HG03520 (cell line): ENCODE data around the gene UNG.
A peak's percentile ranks its signal among the peaks of the same experiment; 100 is the strongest.

Source experiments
- ATAC-seq: cut with Tn5 transposase; IDR thresholded peaks from one replicate; pipeline ENCODE4 v1.9.1; 2021; ENCODE audit warnings: mild to moderate bottlenecking, moderate library complexity; ENCODE audit not compliant: unreplicated experiment

The UNG gene

DNA sequence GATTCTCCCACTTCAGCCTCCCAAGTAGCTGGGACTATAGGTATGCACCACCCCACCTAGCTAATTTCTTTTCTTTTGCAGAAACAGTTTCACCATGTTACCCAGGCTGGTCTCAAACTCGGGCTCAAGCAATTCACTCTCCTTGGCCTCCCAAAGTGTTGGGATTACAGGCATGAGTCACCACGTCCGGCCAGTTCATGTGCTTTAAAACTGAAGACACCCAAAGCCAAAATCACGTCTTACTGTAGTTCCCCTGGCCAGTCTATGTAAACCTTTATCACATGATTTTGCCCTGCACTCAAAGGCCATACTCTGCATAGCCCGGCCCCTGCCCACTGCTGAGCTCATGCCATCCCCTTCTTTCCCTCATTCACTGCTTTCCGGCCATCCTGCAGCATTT is 8.6 kb upstream of the UNG start:
- no peak for ATAC-seq

DNA sequence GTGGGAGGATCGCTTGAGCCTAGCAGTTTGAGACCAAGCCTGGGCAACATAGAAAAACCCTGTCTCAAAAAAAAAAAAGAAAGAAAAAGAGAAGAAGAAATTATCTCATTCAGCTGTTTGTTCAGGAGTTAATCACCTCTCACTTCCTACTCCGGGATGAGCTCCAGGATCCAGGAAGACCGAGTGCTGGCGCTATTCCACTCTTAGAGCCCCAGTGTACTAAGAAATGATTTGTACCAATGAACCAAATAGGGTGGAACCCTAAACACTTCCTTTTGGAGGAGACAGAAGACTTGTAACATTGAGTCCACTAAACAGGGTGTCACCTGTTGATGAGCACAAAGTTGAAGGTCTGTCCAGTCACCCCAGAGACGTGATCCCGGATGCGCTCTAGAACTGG is 7.7 kb upstream of the UNG start:
- no peak for ATAC-seq

DNA sequence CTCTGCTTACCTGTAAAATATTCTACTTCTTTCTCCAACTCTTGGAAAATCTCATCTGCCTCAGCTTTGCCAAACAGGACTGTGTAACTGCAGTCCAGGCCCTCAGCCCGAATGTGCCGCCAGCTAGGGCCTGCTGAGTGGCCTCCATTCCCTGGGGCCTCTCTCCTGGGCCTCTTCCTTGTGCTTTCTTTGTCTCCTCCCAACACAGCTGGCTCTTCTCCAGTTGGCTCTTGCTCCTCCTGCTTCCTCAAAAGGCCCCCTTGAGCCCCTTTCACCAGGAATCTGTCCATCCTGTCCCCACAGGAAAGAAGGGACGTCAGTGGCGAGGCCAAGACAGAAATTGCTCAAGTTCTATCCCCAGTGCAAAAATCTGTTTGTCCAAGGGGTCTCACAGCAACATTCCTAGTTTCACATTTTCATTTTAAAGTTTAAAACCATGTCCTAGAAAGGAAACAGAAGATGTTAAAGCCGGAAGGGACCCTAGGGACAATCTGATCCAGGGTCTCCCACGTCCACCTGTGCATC is 4.8 kb upstream of the UNG start:
- ATAC-seq, result no peak

DNA sequence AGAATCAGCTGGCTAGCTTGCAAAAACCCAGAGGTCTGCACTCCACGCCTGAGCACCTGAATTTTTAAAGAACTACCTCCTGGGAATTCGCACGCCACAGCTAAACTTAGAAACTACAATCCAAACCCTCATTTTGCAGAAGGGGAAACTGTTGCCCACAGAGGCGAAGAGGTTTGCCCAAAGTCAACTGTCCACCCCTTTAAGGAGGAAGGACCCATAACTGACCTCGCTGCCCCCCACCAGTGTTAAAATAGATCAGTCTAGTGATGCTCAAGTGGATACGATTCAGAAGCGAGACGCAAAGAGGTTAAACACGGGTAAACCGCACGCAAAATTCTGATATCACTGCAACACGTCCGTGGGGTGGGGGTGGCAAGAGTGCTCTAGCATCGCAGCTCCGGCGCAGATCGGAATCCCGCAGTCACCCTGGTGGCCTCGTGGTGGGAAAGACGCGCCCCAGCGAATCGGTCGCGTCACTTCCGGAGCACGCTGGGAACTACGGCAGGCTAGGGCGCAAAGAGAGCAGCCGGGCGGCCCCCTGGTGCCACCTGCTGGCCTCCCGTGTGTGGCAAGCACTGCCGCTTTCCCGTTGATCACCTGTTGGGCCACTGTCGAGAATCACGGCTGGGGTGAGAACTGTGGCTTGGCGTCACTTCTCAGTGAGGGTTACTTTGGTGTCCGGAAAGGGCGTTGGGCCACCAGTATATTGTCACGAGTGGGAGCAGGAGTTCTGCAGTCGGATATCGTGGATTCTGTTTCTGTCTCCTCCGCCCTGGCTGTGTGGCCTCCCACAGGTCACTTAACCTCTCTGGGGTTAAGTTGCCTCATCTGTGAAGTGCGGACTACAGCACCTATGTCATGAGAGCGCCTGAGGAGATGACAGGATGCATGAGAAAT is 4.1 kb upstream of the UNG start, which contains the start of gene ALKBH2:
ALKBH2 (minus strand) TSS at position 451 of the 897 bp plus-strand sequence. CDS start 686 bp downstream, outside the sequence.
- peak; percentile 58 for ATAC-seq

DNA sequence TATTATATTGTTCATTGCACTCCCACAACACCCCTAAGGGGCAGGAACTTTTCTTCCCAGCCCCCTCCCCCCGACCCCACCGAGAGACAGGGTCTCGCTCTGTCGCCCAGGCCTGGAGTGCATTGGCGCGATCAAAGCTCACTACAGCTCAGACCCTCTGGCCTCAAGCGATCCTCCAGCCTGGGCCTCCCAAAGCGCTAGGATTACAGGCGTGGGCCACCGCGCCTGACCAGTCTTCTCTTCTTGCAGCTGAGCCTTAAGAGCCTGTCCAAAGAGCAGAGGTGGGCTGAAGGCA is 310 bp upstream of the UNG start:
- ATAC-seq, result no peak

DNA sequence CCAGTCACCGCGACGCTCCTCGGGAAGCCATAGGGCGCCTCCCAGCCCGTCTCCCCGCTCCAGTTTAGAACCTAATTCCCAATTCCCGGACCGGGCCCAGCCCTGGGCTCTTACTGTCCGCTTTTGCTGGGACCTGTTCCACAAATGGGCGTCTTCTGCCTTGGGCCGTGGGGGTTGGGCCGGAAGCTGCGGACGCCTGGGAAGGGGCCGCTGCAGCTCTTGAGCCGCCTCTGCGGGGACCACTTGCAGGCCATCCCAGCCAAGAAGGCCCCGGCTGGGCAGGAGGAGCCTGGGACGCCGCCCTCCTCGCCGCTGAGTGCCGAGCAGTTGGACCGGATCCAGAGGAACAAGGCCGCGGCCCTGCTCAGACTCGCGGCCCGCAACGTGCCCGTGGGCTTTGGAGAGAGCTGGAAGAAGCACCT is 797 bp downstream of the UNG start:
- ATAC-seq, result peak; percentile 14

DNA sequence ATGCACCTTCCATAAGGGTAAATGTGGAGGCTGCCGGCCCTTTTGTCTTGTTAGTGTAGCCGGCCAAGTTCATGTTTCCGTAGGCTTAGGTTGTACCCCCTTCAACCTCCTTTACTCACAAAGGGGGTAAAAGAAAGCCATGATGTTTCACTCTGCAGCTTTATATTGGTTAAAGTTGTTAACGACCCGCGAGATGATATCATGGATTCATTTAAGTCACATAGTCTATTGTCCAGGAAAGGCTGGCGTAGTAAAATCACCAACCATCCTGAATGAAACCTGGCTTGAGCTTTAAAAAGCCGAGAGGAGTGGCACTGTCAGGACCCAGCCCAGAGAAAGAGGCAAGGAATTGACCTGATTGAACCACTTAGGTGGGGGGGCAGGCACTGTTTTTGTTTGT is 1.3 kb downstream of the UNG start:
- no peak for ATAC-seq

DNA sequence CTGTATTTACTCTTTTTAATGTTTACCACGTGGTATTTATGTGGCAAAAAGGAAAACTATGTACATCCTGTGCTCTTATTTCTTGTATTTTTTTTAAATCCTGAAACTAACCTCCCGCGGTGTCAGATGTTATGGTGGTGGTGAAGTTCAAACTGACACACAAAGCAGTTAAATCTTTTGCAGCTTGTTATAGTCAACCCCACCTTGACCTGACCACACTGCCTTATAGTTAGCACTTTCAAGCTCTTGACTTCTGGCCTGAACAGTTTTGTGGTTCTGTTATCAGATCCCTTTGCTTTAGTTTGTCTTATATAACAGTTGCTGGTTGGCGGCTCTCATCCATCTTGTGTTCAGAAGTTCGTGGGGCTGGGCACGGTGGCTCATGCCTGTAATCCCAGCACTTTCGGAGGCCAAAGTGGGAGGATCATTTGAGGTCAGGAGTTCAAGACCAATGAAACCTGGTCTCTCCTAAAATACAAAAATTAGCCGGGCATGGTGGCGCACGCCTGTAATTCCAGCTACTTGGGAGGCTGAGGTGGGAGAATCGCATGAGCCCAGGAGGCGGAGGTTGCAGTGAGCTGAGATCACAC is 2.1 kb downstream of the UNG start:
- no peak for ATAC-seq

DNA sequence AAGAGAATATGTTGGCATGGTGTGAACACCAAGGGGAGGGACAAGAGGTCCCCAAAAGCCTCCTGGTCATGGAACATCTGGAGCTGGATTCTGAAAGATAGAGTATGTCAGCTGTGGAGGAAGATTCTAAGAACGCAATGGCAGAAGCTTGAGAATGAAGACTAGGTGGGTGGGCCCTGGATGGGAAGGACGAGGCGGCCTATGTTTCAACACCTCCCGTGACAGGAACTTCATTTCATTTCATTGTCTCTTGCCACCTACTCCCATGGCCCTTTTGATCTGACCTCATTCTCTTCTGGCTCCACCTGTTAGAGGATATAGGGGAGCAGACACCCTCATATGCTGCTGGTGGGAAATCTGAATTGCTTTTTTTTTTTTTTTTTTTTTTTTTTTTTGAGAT is 3.3 kb downstream of the UNG start:
- ATAC-seq, result no peak

DNA sequence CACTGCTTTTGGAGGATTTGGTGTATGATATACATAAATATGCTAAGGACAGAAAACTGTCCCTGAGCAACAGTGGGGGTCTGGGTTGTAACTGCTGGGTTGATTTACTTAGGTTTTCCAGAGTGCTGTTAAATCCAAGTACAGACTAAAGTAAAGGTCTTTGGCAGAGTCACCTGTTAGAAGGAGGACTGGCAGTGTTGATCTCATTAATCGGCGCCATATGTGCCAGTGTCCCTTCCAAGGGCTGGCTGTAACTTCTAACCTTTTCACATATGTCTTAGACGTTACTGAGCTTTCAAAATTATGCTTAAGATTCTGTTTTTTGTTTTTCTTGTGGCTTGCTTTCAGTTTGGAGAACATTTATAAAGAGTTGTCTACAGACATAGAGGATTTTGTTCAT is 5.1 kb downstream of the UNG start:
- no peak for ATAC-seq

DNA sequence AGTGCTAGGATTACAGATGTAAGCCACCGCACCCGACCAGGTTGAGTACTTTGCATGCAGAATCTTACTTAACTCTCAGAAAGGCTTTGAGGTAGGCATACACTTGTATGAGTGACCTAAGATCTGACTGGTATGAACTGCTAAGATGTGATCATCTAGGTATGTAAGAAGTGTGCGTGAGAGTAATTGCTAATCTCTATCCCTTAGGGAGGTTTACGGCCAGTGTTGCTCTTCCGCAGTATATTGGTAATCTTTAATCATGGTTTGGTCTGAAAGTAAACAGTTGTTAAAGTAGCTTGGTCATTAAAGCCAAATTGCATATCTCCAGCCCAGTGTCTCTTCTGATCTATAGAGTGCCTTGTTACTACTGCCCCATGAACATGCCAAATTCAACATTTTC is 7.8 kb downstream of the UNG start:
- no peak for ATAC-seq

DNA sequence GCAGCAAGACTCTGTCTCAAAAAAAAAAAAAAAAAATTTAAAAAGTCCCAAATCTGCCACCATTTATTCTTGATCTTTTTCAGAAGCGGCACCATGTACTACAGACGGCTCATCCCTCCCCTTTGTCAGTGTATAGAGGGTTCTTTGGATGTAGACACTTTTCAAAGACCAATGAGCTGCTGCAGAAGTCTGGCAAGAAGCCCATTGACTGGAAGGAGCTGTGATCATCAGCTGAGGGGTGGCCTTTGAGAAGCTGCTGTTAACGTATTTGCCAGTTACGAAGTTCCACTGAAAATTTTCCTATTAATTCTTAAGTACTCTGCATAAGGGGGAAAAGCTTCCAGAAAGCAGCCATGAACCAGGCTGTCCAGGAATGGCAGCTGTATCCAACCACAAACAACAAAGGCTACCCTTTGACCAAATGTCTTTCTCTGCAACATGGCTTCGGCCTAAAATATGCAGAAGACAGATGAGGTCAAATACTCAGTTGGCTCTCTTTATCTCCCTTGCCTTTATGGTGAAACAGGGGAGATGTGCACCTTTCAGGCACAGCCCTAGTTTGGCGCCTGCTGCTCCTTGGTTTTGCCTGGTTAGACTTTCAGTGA is 12.5 kb downstream of the UNG start:
- ATAC-seq, result no peak

DNA sequence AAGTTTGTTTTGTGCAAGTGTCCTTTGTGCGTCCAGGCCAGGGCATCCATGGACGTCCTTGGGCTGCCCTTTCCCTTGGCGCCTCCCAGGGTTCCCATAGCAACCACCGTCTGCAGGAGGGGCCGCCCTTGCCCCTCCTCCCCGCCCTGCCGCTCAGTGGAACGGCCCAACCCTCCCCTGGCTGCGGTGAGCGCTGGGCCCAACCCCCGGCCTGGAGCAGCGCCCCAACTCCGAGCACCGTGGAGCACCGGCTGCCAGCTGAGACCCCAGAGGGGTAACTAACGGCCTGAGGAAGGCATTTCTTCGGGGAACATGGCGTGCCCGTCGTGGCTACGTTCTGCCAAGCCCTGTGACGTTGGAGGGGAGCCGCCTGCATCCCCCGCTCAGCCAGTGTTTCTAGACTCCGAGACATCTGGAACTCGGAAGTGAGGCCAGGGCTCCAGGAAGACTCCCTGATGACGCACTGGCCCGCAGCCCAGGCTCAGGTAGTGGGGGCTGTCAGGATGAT is 13.6 kb downstream of the UNG start:
- ATAC-seq, result no peak

DNA sequence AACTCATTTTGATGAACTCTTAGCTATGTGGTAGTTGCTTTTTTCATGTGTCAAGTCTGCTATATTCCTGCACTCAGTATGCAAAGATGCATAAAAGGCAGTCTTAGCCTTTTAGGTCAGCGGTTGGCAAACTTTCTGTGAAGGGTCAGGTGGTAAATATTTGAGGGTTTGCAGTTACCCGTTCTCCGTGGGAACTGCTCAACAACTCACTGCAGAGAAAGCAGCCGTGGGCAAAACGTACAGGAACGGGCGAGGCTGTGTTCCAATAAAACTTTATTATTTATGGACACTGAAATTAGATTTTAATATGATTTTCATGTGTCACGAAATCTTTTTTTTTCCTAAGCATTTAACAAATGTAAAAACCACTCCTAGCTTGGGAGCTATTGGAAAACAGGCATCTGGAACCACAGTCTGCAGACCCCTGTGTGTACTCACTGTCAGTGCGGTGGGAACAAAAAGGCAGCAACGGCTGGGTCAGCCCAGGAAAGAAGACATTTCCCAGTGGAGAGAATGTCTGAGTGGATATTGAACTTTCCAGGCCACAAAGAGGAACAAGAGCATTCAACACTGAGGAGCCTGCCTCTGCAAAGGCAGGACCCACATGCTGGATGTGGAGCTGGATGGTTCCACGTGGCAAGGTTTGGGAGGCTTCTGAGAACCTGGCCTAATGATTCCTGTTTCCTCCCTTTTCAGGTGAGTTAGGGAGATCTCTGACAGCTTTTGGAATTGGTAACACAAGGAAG is 15.5 kb downstream of the UNG start:
- no peak for ATAC-seq

DNA sequence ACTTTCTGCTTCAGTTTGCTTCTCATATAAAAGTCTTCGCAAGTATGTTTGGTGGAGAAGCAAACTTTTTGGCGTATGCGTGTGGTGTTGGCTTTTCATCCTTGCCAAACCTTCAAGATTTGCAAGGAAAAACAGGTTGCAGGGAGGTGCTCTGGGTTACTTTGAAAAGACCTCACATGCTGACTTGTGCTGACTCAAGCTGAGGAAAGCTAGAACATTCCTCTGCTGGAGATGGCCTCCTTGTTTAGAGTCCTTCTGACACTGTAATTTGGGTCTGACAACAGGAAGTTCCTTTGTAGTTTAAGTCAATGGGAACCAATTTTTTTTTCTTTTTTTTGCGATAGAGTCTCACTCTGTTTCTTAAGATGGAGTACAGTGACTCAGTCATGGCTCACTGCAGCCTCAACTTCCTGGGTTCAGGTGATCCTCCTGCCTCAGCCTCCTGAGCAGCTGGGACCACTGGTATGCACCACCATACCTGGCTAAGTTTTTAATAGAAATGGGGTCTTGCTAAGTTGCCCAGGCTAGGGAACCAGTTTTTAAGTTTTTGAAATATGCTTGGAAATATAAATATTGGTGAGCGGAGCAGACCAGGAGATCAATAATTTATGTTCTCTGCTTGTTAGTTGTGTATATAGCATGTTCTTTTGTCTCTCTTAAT is 16.4 kb downstream of the UNG start:
- ATAC-seq, result no peak

DNA sequence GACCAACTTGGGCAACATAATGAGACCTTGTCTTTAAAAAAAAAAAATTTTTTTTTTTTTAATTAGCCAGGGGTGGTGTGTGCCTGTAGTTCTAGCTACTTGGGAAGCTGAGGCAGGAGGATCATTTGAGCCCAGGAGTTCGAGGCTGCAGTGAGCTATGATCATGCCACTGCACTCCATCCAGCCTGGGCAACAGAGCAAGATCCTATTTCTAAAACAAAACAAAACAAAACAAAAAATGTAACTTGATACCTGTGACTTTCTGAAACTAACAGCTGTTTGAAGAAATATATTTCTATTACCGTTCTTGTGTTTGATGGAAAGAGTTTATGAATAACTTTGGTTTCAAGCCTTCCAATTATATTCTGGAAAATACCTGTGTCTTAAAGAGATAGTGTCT is 17.2 kb downstream of the UNG start:
- no peak for ATAC-seq

DNA sequence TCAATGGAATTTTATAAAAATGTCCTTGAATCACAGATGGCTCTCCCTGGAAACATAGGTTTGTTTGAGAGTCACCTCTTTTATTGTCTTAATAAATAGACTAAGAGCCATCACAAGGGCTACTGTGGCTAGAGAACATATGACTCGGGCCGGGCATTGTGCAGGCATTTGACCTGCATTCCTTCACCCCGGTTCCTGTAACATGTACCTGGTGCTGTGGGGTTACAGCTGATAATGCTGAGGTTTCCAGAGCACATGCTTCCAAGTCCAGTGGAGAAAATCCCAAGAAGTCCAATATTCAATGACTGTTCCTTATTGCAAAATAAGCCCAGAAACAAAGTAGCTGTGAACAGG is 18.0 kb downstream of the UNG start:
- no peak for ATAC-seq

DNA sequence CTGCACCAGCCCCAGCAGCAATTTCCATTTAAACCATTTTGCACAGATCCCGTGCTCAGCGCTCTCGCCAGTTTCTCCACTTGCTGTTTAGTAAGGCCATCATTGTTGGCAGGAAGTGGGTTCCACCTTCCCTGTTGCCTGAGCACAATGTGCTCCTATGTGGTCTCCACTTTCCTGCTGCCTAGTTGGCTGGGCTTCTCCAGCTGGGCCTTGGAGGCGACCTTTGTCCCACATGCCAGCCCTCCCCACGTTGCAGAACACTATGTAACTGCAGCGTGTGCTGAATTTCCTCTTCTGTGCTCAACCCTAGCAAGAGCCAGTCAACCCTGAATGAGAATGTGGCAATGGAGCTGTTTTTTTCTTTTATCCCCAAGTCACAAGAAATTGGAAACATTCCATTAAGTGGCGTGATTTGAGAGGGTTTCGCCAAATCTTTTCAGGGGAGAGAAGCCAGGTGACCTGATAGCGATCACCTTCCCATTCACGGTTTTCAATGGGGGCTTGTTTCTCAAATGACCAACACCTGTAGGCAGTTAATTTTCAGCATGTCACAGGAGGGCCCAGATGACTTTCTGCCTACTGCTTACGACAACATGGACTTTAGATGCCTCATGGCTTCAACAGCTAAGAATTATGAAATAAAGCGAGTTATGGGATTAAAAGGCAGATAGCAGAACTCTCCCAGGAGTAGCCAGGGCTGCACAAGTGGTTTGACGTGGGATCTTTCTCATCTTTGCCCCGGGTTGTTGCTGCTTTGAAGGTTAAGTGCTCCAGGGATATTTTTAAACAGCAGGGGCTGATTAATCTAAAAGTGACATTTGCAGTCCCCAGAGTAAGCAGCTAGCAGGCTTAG is 18.6 kb downstream of the UNG start, which contains the start of gene ACACB:
ACACB (plus strand) TSS at position 830 of the 853 bp plus-strand sequence. CDS start 22,819 bp downstream, outside the sequence.
- ATAC-seq, result no peak

DNA sequence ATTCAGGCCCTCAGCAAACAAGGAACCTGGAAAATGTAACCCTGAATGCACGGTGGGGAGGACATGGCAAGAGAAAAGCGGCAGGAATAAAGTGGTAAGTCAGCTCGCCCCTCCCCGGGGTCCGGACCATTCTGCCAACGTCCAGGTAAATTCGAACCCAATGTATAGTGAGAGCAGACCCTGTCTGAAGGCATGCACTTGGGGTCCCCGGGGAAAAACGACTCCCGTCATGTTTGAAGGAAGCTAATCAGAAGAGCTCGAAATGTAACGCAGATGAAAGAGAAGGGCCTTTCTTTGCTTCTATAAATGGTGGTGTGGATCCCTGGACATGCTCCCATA is 19.2 kb downstream of the UNG start:
- no peak for ATAC-seq

DNA sequence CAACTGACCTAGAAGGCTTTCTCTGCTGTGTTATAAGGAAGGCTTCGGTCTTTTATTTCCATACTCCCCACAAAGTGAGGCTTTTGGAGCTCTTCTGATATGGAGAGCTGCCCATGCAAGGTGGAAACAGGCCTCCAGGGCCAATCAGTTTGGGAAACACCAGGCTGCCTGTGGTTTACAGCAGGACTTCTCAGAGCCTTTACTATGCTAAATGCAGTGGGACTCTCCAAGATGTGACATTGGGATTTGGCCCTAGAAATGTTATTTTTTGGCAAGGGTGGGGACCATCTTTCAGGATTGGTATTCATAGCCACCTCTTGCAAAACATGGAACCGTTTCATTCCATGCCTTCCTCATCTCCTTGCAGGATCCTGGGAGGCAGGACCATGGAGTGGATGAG is 22.7 kb downstream of the UNG start:
- no peak for ATAC-seq
